ENCODE results near the gene BNC2. TPM values are rescaled to one million over a fixed set of nuclear protein-coding genes. Genes with fewer than 3 reads are reported as not detected.

BNC2 gene
- total and polyA plus RNA-seq, 2 of the 13 experiments (the other 11 are each of a cell fraction or from before 2014, with no cell fraction given) = not detected

DNA sequence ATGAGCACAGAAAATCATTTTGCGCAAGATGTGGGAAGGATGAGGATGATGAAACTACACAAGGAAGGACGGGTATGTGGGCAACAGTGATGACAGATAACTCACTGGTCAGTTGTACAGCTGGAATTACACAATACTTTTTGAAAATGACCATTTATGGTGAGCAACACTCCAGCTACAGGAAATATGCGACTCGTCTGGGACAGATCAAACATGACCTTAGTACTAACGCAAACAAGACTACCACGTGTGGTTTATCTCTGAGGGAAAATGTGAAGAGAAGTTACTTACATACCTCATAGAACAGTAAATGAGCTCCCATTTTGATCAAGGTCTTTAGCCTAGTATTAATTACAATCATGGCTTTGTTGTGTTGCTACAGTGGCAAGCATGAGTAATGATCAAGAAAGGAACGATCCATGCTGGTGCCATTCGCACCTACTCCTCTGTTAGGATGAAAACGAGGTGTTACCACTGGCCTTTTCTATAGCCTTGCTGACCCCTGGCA is 456.9 kb downstream of the BNC2 start (continued):
- TF ChIP-seq E2F2 (CRISPR knock-in tag; IDR thresholded peaks at IDR 0.05; ENCODE audit: borderline replicate concordance) (no peak), ZNF30 (CRISPR knock-in tag; IDR thresholded peaks at IDR 0.05) (no peak), CHD2 (IDR thresholded peaks at IDR 0.05; ENCODE audit: low read depth, low read length) (no peak), PHF8 (CRISPR knock-in tag; IDR thresholded peaks at IDR 0.05) (no peak), ZSCAN31 (CRISPR knock-in tag; IDR thresholded peaks at IDR 0.05; ENCODE audit: low read depth) (no peak), ATF7-NPFF (CRISPR knock-in tag; IDR thresholded peaks at IDR 0.05; ENCODE audit: low read depth) (no peak), ZNF556 (CRISPR knock-in tag; IDR thresholded peaks at IDR 0.05; ENCODE audit: borderline replicate concordance) (no peak), TCF7L2 (IDR thresholded peaks at IDR 0.05; ENCODE audit: low read depth, low read length) (no peak), PRDM15 (CRISPR knock-in tag; IDR thresholded peaks at IDR 0.05) (no peak), BHLHE40 (IDR thresholded peaks at IDR 0.05; ENCODE audit: low read length) (peak; percentile 39; the same call in 1 of the 2 replicates), ATF4 (CRISPR knock-in tag; IDR thresholded peaks at IDR 0.05) (peak in 1 of 2 experiments; percentile 97; a peak in 2 of 4 replicates), ZNF264 (CRISPR knock-in tag; IDR thresholded peaks at IDR 0.05) (no peak), ZNF879 (CRISPR knock-in tag; IDR thresholded peaks at IDR 0.05) (no peak), BRCA1 (CRISPR knock-in tag; IDR thresholded peaks at IDR 0.05) (no peak), HOXD1 (CRISPR knock-in tag; IDR thresholded peaks at IDR 0.05) (no peak), ZBED4 (CRISPR knock-in tag; IDR thresholded peaks at IDR 0.05; ENCODE audit: borderline replicate concordance) (no peak)
- TF ChIP-seq, protein P1, sequence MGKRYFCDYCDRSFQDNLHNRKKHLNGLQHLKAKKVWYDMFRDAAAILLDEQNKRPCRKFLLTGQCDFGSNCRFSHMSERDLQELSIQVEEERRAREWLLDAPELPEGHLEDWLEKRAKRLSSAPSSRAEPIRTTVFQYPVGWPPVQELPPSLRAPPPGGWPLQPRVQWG (CRISPR knock-in tag; IDR thresholded peaks at IDR 0.05; ENCODE audit: borderline replicate concordance, low read depth) = no peak
- TF ChIP-seq, protein P2, sequence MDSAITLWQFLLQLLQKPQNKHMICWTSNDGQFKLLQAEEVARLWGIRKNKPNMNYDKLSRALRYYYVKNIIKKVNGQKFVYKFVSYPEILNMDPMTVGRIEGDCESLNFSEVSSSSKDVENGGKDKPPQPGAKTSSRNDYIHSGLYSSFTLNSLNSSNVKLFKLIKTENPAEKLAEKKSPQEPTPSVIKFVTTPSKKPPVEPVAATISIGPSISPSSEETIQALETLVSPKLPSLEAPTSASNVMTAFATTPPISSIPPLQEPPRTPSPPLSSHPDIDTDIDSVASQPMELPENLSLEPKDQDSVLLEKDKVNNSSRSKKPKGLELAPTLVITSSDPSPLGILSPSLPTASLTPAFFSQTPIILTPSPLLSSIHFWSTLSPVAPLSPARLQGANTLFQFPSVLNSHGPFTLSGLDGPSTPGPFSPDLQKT (CRISPR knock-in tag; IDR thresholded peaks at IDR 0.05; ENCODE audit: borderline replicate concordance) = no peak
